Activated CD4-positive, alpha-beta T cell treated with anti-CD3 and anti-CD28 coated beads, Interleukin-2, amount 50 U/mL, for 1 hour (primary cell): Measurements from ENCODE around the gene SMIM1.
"Not testable (repeated sequence)": the region's sequence is repeated elsewhere in the genome, so short reads cannot be mapped to it uniquely, and the experiment has no call there.

Experiments used
- DNase-seq: peaks from one replicate; pipeline ENCODE4 v3.0.0-alpha.2; 2020

The SMIM1 gene

GRCh38 chr1:3738943-3739342 is 33.6 kb upstream of the SMIM1 start:
- no peak for DNase-seq

GRCh38 chr1:3740042-3740441 is 32.5 kb upstream of the SMIM1 start:
- no peak for DNase-seq

DNA sequence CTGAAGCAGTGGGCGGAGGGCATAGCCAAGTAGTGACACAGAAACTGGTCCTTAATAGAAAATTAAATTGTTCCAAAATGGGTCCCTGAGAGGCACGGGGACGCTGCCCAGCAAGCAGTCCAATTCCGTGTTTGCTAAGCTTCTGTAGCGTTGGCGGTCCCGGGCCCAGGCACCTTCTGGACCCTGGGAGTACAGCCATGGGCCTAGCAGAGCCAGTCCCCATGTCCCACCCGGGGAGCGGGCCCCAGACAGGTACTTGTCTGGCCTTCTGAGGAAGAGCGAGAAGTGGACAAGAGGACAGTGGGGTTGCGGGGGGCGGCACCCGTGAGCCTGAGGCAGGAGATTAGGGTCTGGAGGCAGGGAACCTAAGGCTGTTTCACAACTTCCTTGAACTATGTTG is 31.8 kb upstream of the SMIM1 start:
- DNase-seq, result no peak

GRCh38 chr1:3741566-3742438 is 30.7 kb upstream of the SMIM1 start:
- no peak for DNase-seq

- DNase-seq, result no peak
Measured at GRCh38 chr1:3742439-3743298, 29.9 kb upstream of the SMIM1 start.

GRCh38 chr1:3743421-3743820 is 29.1 kb upstream of the SMIM1 start:
- no peak for DNase-seq

DNA sequence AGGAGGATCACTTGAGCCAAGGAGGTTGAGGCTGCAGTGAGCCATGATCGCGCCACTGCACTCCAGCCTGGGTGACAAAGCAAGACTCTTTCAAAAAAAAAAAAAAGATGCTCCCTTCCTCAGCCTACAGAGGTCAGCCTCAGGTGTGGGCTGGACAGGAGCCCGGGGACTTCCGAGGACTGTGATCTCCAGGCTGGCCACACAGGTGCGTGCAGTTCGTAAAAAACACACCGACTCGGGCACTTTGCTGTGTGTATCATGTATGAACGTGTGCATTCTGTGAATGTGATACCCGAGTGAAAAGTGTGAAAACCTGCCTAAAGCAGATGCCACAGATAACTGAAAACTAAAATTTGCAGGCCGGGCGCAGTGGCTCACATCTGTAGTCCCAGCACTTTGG is 28.7 kb upstream of the SMIM1 start:
- no peak for DNase-seq

GRCh38 chr1:3744646-3745045 is 27.9 kb upstream of the SMIM1 start:
- DNase-seq, result no peak

GRCh38 chr1:3745071-3745470 is 27.5 kb upstream of the SMIM1 start:
- no peak for DNase-seq

- no peak for DNase-seq
Measured at GRCh38 chr1:3745590-3746381, 26.8 kb upstream of the SMIM1 start.

- no peak for DNase-seq
Measured at GRCh38 chr1:3746389-3746829, 26.1 kb upstream of the SMIM1 start.

DNA sequence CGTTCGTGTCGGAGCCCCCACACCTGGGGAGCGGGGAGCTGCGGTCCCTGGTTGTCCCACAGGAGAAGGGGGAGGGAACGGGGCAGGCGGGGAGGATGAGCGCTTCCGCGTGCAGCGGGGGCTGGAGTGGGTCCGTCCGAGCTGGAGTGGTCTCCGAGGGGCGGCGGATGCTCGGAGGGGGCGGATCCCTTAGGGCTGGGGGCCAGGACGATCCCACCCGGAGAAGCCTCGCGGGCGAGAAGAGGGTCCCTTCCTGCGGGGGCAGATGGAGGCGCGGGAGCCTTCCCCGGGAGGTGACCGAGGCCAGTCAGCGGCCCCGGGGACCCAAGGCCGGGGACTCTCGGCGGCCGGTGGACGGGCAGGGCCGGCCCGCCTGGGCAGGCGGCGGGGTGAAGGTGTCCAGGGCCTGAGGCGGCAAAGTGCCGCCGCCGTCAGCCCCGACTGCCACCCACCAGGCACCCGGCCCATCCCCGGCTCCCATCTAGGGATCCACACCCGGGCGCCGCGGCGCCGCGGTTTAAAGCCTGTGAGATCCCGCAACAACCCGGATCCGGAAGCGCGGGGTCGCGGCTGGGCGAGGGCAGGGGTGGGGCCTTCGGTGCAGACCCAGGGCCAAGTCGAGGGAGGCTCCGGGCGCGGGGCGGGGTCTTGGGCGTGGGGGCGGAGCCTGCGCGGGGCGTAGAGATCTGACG is 25.6 kb upstream of the SMIM1 start:
- DNase-seq, result peak; percentile 84

DNA sequence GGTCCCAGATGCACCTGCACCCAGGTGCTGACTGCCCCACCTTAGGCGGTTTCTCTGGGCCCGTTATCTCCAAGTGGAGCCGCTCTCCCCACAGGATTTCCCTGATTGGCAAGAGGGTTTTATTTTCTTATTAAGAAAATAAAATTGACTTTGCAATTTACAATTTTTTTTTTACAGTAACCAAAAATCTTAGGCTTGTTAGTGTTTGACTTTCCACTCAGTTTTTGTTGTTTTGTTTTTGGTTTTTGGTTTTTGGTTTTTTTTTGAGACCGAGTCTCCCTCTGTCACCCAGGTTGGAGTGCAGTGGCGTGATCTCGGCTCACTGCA is 25.1 kb upstream of the SMIM1 start:
- DNase-seq, result no peak

DNA sequence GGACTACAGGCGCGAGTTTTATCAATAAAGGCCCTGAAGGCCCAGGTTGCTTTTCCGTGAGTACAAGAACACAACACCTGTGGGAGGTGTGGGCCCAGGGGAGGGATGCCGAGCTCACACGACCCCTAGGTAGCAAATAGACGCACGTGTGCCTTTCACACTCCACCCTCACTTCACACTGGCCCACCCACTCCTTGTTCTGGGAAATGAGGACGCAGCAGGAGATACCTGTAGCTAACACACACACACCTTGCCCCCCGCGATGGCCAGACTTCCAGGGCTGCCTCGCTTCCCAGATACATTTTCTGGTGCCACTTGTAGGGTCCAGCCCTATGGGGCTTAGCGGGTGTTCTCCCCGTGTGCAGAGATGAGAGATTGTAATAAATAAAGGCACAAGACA is 24.6 kb upstream of the SMIM1 start:
- no peak for DNase-seq

DNA sequence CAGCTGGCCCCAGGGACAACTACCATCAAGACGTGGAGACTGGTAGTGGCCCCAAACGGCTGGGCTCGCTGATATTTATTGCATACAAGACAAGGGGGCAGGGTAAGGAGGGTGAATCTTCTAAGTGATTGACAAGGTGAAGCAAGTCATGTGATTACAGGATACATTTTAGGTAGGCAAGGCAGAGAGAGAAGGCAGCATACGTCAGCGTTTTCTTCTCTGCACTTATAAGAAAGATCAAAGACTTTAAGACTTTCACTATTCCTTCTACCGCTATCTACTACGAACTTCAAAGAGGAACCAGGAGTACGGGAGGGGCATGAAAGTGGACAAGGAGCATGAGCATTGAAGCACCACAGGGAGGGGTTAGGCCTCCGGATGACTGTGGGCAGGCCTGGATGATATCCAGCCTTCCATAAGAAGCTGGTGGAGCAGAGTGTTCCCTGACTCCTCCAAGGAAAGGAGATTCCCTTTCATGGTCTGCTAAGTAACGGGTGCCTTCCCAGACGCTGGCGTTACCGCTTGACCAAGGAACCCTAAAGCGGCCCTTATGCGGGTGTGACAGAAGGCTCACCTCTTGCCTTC is 24.1 kb upstream of the SMIM1 start:
- DNase-seq, result not testable (repeated sequence)

DNA sequence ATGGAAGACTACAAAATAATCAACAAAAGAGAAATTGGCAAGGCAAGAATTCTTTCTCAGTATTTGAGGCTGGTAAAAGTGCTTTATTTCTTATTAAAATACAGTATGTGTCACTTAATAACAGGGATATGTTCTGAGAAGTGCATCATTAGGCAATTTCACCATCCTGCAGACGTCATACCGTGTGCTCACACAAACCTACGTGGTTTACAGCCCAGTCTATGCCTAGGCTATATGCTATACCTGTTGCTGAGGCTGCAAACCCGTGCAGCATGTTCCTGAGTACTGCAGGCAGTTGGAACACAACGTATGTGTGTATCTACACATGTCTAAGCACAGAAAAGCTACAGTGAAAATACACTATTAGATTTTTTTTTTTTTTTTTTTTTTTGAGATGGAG is 23.0 kb upstream of the SMIM1 start:
- DNase-seq, result no peak

DNA sequence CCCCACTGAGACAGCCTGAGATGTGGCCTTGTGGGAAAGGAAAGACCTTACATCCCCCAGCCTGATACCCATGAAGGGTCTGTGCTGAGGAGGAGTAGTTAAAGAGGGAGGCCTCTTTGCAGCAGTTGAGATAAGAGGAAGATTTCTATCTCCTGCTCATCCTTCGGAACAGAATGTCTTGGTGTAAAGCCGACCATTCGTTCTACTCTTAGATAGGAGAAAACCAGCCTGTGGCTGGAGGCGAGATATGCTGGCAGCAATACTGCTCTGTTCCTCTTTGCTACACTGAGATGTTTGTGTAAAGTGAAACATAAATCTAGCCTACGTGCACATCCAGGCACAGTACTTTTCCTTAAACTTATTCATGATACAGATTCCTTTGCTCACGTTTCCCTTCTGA is 21.8 kb upstream of the SMIM1 start:
- DNase-seq, result no peak

- no peak for DNase-seq
Measured at GRCh38 chr1:3752400-3752945, 20.1 kb upstream of the SMIM1 start, which contains the start of gene CCDC27. Gene CCDC27 (plus strand): TSS chr1:3752450. CDS start chr1:3752482, 32 bp downstream.

- no peak for DNase-seq
Measured at GRCh38 chr1:3753656-3754454, 18.7 kb upstream of the SMIM1 start.

GRCh38 chr1:3756394-3756793 is 16.2 kb upstream of the SMIM1 start:
- no peak for DNase-seq

DNA sequence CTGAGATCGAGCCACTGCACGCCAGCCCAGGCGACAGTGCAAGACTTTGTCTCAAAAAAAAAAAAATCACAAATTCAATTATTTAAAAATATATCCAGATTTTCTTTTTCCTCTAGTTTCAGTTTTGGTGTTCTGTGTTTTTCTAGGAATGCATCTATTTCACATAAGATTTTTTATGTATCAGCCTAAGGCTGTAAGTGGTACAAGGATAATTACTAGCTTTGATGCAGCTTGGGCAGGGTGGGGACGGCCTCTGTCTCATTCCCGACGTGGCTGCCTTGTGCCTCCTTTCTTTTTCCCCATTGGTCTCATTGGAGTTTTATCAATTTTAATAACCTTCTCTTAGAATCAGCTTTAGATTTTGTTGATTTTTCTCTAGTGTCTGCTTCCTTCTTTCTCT is 13.4 kb upstream of the SMIM1 start:
- no peak for DNase-seq
